ENCODE measurements around the gene COBLL1.

COBLL1 gene

DNA sequence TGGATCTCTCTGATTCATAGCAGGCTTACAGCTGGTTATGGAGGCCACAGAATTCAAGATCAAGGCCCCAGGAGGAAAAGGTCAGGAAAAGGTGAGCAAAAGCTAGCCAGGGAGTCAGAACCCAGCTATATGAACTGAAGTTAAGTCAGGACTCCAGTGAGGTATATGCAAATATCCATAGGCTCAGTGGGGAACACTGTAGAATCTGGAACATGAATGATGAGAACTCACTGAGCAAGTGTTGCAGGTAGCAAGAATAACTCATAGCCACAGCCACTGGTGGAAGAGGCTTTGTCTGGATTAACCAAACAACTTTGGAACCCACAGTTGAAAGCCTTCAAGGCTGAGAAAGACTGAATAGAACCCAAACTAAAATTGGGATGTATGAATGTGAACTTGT is 24.7 kb downstream of the COBLL1 start:
- DNase-seq: no peak

DNA sequence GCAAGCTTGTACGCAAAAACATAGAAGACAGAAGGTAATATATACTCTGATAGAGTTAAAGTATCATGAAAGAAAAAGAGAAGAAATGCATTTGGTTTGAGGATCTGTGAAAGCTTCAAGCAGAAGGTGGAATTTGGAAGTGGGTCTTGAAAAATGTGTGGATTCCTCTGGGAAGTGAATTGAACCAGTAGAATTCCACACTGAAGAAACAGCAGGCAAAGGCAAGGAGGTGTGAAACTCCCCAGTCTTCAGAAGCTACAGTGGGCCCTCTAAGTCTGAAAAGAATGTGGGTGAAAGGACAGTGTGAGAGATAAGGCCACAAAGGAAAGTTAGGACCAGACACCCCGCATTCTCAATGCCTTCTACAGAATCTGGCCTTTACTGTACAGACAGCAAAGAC is 25.6 kb downstream of the COBLL1 start:
- no peak for DNase-seq

DNA sequence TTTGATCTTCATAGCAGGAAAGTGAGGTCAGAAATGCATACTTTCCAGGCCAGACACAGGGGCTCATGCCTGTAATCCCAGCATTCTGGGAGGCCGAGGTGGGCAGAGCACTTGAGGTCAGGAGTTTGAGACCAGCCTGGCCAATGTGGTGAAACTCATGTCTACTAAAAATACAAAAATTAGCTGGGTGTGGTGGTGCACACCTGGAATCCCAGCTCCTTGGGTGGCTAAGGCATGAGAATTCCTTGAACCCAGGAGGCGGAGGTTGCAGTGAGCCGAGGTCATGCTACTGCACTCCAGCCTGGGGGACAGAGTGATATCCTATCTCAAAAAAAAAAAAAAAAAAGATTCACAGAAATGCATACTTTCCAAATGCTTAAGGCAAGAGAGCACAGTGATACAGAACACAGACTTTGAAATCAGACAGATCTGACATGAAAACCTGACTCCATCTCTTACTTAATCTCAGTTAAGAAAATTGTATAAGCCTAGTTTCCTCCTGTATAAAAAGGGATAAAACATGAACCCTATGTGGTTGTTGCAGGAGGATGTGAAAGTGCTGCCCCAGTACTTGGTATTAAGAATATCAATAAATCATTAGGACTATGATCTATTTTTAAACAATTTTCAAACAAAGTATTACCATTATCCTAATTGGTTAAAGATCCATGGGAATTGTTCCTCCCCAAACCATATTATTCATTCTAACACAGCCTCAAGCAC is 26.4 kb downstream of the COBLL1 start:
- no peak for DNase-seq

DNA sequence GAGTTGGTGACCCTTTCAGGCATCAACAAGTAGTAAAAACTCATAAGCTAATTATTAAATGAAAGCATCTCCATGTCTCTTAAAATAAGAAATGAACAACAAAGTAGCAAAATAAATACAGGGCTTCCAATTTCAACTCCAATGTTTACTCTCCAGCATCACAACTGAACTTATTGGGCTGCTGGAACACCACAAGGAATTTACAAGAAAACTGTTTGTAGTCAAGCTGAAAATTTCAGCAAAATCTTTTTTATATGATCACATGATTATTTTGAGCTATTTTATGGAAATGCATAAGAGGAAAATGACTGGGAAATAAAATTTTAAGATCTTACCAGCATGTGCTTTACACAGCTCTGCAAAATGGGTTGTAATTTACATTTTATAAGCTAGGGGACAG is 28.1 kb downstream of the COBLL1 start:
- DNase-seq: no peak

DNA sequence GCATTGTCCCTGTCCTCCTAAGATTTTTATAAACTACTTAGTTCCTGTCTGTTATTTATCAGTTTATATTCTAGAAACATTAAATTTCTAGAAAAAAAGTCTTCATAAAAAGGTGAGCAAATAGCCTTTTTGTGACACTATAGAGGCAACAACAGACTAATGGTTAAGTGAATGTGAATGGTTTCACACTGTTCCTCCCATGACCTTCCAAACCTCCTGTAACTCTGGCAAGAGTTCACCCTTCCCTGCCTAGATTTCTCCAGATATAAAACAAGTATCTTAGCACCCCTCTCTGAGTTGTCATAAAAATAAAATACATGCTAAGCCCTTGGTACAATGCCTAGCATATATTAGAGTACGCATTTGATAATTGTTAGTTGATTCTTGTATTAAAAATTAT is 29.2 kb downstream of the COBLL1 start:
- no peak for DNase-seq

DNA sequence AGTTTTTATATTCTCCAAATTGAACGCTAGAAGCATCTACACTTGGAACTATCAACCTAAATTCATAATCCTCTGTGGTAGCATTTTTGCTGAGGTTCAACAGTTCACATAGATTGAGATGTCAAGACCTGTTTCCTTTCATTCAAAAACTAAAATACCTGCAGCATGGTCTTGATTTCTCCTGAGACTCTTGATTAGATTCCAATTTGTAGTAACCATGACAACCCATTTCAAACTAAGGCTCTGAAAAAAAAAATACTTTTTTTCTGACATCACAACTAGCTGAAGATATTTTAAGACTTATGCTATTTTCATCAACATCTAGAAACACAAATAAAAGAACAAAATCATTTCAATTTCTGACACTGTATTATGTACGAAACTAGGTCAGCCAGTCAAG is 29.8 kb downstream of the COBLL1 start:
- DNase-seq: no peak

DNA sequence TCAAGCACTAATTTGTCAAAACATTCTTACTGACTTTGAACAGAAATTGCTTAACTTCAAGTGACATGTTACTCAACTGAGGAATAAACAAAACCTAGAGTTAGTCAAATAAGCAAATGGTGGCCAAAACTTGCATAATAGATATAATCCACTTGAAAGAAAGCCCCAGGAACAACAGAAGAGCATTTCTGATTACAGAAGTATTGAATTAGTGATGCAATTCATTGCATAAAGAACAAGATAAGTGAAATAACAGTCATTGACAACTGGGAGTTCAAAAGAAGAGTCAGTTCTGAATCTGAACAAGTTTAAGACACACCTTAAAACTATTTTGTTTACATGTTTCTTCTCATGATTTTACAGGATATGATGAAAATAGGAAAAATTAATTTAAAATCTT is 30.8 kb downstream of the COBLL1 start:
- DNase-seq: no peak

DNA sequence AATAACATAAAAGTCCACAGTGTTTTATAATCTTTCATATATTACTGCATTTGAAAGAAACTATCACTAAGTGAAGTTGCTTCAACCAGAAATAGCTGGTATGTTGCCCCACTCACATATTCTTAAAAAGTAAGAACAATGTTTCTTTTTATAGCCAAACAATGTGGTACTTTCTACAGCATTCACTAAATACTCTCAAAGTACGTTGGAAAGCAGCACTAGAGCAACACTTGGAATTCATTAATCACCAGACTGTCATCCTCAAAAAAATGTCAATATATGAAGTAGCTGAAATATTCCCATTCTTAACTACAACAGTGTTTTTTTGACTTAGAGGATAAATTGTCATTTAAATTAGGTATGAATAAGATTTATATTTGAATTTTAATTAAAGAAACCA is 32.8 kb downstream of the COBLL1 start:
- no peak for DNase-seq

DNA sequence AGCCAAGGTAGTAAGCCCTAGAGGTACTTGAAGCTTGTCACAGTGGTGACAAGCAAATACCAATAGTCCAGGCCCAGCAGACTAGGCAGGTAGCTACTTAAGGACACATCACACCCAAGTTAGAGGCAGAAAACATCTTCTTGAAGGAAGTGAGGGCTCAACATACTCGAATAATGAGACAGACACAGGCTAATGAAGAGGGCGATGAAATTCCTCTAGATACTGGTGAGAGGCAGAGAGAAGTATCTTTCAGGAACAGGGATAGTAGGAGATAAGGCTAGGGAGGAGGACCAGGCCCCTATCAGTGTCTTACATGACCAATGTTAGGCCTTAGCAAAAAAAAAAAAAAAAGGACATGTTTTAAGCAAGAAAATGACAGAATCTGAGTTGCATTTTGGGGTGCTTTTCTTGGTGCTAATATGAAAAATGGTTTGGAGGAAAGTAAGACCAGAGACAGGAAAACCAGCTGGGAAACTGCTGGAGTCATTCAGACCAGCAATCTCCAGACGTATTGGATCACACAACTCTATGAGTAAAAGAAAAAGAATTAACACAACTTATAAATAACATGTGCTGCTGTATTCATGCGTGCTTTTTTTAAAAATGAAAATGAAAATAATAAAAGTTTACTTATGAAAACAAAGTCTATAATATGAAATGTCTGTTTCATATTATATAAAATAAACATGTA is 37.7 kb downstream of the COBLL1 start:
- no peak for DNase-seq

DNA sequence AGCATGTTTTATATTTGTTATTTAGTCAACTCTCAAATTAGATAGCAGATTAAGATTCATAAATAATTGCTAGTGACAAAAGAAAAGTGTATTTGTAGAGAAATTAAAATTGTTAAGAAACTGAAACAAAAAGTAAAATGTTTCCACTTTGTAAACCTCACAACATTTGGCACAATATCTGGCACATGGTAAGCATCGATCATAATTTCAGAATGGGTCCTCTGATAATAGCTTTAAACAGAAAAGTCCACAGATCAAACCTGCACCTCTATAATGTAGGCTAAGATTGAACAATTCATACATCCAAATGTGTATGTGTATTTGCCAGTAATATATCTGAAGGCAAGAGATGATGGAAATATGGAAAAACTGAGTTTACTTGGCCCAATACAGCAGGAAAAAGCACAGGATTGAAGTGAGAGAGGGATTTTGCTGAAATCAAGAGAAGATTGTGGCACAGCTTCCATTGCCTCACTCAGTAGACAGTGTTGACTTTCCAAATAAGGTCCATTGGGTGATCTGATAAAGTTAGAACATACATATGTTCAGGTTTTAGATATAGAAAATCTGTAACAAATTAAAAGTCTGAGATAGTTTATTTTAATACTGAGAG is 39.4 kb downstream of the COBLL1 start:
- DNase-seq: no peak

DNA sequence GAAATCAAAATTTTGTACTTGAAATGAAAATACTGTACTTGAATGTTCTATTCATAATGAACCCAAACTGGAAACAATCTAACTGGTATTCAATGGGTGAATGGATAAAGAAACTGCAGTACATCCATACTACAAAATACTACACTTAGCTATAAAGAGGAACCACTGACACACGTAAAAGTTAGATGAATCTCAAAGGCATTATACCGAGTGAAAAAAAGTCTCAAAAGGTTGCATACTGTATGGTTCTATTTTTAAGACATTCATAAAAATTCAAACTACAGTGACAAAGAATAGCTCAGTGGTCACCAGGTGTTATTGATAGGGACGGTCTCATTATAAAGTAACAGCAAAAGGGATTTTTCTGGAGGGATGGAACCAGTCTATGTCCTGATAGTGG is 41.1 kb downstream of the COBLL1 start:
- DNase-seq: no peak

DNA sequence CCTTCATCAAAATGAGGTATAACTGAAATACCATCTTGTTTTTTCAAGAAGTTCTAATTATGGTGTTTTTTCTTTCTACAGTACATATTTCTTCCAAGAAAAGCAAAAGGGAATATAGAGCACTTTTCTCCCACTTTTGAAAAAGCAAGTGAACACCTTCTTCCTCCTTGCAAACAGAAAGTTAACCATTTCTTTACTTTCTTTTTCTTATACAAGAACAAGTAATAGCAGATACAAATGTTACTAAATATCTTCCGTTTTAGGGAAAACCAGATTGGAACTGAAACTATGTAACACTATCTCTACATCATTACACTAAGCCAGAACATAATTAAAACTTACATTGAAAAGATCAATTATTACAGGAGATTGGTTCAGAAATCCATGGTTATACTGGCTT is 44.0 kb downstream of the COBLL1 start:
- DNase-seq: no peak

DNA sequence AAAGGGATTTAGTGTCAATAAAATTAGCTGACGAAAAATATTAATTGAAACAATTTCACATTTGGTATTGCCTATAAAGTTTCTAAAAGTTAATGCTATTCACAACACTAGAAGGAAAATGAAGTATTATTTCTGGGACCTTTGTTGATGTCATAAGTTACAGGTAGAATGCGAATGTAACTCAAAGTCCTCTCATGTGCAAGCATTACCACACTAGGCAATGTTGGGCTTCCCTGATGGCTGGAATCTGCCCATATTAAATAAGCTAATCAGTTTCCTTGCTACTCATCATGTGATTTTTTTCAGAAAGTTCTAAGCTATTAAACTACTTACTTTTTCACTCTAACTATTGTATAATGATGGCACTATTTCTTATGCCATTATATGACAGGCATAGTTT is 44.6 kb downstream of the COBLL1 start:
- no peak for DNase-seq

DNA sequence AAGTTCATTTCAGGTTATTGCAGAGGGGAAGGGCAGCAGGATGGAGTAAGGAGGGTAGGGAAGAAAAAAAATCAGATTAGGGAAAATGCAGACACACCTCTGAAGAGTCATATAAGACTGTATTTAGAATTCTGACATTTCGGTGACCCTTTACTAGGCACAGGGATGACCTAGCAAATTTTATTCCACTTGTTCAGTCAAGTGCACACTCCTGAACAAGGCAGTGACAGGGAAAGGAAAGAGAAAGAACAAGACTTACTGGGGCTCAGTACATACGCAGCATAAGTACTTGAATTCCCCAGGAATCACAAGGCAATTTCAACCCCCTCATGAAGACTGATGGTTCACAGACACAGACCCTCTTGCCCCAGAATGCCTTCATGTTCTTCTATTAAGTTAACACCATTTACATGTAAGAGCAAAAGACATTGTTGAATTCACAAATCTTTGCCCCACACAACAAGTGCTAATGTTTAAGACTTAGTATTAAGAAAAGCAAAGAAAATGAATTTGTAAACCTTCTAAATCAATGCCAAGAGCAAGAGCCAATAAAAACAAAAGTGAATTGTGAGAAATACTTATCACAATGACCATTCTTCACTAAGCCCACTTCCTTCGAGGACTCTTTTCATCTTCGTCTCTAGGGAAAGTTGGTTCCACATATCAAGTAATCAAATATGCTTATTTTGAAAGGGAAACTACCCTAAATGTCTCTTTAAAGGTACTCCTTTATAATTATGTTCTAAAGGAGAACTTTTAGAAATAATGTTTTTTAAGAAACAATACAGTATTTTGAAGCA is 47.0 kb downstream of the COBLL1 start:
- DNase-seq: no peak

DNA sequence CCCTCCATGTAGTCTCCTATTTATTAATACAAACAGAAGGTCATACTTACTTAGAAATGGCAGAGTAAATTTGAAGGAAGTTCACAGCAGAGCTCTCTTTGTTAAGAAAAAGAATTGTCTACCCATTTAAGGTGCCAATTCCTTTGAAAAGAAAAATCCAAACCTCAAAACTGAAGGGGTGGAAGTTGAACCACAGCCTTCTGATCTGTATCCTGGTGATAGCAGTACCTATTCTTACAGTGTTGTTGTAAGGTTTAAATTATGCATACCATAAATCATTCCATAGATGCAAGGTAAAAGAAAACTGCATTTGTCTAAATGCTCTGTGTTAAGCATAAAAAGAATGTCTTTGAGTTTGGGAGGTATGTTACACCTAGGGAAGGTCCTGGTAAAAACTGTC is 47.6 kb downstream of the COBLL1 start:
- DNase-seq: no peak

DNA sequence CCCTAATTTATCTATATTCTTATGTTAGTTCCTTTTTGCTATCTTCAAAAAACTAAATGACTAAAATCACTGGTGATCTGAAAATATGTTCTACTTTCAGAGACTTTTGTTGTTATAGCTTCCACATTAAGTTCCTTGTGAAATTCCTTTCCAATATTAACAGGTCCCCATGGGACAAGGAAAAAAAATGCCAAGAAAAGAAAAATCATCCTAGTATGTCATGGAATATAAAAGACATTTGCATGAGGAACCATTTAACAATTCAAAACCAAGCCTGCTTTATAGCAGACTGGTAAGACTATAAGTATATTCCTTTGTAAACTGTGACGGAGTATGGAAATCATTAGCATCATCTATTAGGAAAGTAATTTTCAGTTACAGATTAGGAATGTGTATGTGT is 48.1 kb downstream of the COBLL1 start:
- DNase-seq: no peak

DNA sequence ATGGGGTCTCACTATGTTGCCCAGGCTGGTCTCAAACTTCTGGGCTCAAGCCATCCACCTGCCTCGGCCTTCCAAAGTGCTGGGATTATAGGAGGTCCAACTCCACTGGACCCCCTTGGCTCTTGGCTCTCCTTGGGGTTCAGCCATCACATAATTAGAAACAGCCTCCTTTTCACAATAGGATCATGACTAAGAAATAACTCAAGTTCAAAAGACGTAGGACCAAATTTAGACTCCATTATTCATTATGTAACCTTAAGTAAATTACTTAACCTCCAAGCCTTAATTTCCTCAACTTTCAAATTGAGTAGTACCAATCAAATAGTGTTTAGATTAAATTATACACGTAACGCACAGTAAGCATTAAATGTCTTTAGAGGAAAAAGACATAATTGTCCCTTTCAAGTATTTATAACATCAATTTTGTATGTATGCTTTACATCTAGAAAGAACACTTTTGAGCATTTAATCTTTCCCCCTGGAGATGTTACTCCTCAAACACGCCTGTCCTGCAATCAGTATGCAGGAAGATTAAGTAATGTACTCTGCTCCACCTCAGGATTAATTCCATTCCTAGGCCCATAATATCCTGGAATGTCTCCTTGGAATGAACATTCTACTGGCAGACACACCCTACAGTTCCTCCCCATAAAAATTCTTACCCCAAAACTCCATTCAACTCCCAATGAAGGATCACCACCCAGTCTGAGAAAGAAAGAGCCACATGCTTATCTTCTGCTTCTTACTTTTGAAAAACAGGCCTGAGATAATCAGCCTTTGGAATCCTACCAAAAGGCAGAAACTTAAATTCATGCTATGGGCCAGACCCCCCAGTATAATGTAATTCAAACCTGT is 49.1 kb downstream of the COBLL1 start:
- DNase-seq: no peak

DNA sequence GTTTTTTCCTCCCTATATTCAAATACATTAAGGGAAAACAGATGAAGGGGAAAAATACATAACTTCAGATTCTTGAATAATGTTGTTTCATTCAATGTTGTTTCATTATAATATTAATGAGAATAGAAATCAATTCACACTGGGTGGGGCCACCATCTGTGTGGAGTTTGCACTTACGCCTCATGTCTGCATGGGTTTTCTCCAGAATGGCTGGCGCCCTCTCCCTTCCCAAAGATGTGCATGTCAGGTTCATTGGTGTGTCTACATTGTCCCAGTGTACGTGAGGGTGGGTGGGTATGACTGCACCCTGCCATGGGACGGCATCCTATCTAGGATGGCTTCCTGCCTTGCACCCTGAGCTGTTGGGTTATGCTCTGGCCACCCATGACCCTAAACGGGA is 51.7 kb downstream of the COBLL1 start:
- no peak for DNase-seq

DNA sequence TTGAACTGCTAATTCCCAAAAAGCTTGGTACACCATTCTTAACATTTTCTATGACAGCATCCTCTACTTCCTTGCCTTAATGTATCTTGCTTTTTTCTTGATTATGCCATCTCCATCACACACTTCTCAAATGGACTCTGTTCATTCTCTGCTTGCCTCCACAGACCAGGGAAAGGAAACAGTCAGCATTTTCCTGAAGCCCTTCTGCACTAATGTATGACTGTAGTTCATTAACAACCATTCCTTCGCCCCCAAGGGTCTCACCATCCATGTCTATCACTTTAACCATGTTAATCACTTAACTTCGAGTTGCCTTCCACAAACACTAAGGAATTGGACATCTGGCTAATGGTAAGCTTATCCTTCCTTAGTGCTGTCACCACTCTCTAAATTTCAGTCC is 54.8 kb downstream of the COBLL1 start:
- DNase-seq: no peak

DNA sequence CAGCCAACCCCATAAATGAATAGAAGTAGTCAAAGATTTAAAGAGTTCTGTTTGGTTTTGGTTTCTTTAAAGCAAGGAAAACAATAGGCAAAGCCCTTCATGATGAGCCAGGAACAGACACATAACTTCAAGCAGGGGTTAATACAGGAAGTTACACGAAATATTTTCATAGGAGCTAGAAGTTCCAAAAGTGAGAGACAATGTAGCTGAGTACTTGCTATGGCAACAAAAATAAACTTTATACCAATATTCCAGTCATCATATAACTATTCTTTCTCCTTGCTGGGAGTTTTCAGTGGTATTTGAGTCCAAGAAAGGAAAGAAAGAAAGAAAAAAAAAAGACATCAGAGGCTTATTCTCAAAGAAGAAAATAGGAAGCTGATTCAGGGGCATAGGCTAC is 56.2 kb downstream of the COBLL1 start:
- DNase-seq: no peak

DNA sequence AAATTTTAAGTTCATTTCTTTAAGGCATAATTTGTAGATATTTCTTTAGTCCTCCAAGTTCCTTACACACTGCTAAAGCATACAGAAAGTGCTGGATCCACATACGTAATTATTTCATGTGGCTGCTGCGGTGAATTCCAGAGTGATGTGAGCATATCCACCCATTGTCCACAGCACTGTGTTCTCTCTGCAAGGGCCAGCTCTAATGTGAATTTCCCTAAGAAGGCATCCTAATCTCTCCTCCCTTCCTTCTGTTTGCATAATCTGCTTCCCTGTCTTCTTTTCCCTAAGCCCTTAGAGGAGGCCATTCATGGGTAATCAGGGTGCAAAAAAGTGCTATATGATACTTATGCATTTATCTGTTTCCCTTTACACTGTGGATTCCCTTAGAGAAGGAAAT is 57.2 kb downstream of the COBLL1 start:
- no peak for DNase-seq

DNA sequence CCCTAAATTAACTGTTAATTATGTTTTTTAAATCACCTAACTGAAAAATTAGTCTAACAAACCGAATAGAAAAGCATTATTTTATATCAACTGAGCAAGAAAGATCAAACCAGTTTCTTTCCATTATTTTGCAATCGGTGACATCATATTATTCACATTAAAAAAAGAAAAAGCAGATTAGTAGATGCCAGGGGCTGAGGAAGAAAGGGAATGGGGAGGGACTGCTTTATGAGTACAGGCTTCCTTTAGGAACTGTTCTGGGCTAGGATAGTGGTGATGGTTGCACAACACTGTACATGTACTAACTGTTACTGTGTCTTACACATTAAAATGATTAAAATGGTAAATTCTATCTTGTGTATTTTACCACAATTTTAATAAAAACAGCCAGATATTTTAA is 59.3 kb downstream of the COBLL1 start:
- DNase-seq: no peak

DNA sequence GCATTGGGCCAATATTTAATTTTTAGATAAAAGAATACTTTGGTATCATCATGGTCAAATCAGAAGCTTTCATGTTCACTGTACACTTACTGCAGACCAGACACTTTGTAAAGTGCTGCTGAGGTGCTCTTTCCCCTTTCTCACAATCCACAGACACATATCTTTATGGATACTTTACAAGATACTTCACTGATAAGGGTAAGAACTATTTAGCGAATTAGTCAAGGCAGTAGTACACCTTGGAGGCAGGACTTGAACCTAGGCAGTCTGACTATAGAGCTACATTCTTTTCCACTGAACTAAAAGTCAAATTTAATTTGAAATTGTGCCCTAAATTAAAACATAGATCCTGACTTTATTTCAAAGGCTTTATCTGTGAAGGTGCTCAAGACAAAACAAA is 60.2 kb downstream of the COBLL1 start:
- no peak for DNase-seq

Measured in hippocampal formation (tissue), 2 donors.